HCT116 (cell line): ENCODE measurements around the gene PDE7B. TPM values are rescaled to one million over a fixed set of nuclear protein-coding genes. Genes with fewer than 3 reads are reported as not detected.

Experiments used
- ATAC-seq: fragments of 200-7000 bp; cut with Tn5 transposase; 2 replicates; pipeline ENCODE4 v1.9.1; 2020; ENCODE audit warnings: mild to moderate bottlenecking, moderate library complexity
- BruUV-seq: library from RNA; stranded (reverse); fragments of 400-500 nt; replicated peaks from 2 replicates; lab custom pipeline; 2021; lab: Mats Ljungman, UMichigan
- CTCF ChIA-PET: fragments of 300-600 bp; sonication (Branson Sonifier 250); formaldehyde crosslinking; loops from one replicate; lab custom pipeline; 2021; ENCODE audit warnings: antibody characterized with exemption; lab: Charles Lee
- POLR2A ChIA-PET: fragments of 300-600, 350-600 bp; sonication (Branson Sonifier 250); formaldehyde crosslinking; loops from one replicate; lab custom pipeline; 2021; ENCODE audit warnings: antibody characterized with exemption; lab: Charles Lee
- RAD21 ChIA-PET, 2 experiments: fragments of 300-600 bp; sonication (Branson Sonifier 250); formaldehyde crosslinking; loops; one replicate each; lab custom pipeline; 2023; ENCODE audit warnings: low total read pairs in 2 of 2; ENCODE audit not compliant: uncharacterized antibody in 2 of 2, unreplicated experiment in 2 of 2, low non-redundant PET in 1 of 2; lab: Charles Lee
- DNase-seq: peaks from one replicate; pipeline ENCODE4 v3.0.0-alpha.2; 2010; ENCODE audit warnings: low read depth, low spot score
- H2AFZ ChIP-seq: fragments of 200-600 bp; shearing (Covaris generic), sonication (generic); 2 replicates; pipeline ENCODE4 v1.6.1; 2017; ENCODE audit warnings: low read depth, mixed run types, mixed read lengths, antibody characterized with exemption, low read length; ENCODE audit not compliant: poor library complexity, severe bottlenecking
- H3K27ac ChIP-seq: 2 replicates; pipeline ENCODE4 v1.5.1; 2012; ENCODE audit warnings: low read depth, low read length
- H3K27me3 ChIP-seq: fragments of 200-600 bp; sonication (generic); 2 replicates; pipeline ENCODE4 v1.6.1; 2016; ENCODE audit warnings: mixed run types, low read length, mixed read lengths; ENCODE audit not compliant: insufficient read depth
- H3K36me3 ChIP-seq, 2 experiments: fragments of 200-500 bp in 1 of 2; fragments of 200-600 bp in 1 of 2; sonication (Bioruptor generic) in 1 of 2; sonication (generic) in 1 of 2; 2 replicates each; pipeline versions ENCODE4 v1.5.1 to v1.6.1; 2014 to 2016; ENCODE audit warnings: low read length in 2 of 2, inconsistent platforms in 1 of 2, mixed read lengths in 1 of 2, mixed run types in 1 of 2; ENCODE audit not compliant: insufficient read depth in 2 of 2, control insufficient read depth in 1 of 2
- H3K4me1 ChIP-seq, 2 experiments: fragments of 200-600 bp in 1 of 2; sonication (generic) in 1 of 2; 2 replicates each; pipeline versions ENCODE4 v1.5.1 to v1.6.1; 2012 to 2017; ENCODE audit warnings: low read length in 2 of 2, inconsistent platforms in 1 of 2, mild to moderate bottlenecking in 1 of 2, mixed read lengths in 1 of 2, mixed run types in 1 of 2, moderate library complexity in 1 of 2; ENCODE audit not compliant: insufficient read depth in 2 of 2, control insufficient read depth in 1 of 2
- H3K4me2 ChIP-seq: fragments of 200-600 bp; sonication (generic); 2 replicates; pipeline ENCODE4 v1.6.1; 2017; ENCODE audit warnings: mixed run types, low read length, mixed read lengths
- H3K4me3 ChIP-seq, 2 experiments: fragments of 200-600 bp in 1 of 2; sonication (generic) in 1 of 2; replicated peaks in 1 of 2; 2 replicates each; pipeline ENCODE4 v1.5.1; 2011 to 2016; ENCODE audit warnings: low read length in 2 of 2, control low read depth in 1 of 2, low read depth in 1 of 2, mild to moderate bottlenecking in 1 of 2, mixed read lengths in 1 of 2, mixed run types in 1 of 2
- H3K79me2 ChIP-seq: fragments of 200-600 bp; sonication (generic); 2 replicates; pipeline ENCODE4 v1.6.1; 2017; ENCODE audit warnings: mild to moderate bottlenecking, mixed run types, low read length, moderate library complexity, mixed read lengths; ENCODE audit not compliant: insufficient read depth
- H3K9ac ChIP-seq: fragments of 200-600 bp; sonication (generic); 2 replicates; pipeline ENCODE4 v1.6.1; 2016; ENCODE audit warnings: low read length, mixed read lengths
- H3K9me2 ChIP-seq: fragments of 200-600 bp; sonication (generic), shearing (Covaris generic); 2 replicates; pipeline ENCODE4 v1.6.1; 2017; ENCODE audit warnings: mixed run types, mild to moderate bottlenecking, moderate library complexity; ENCODE audit not compliant: insufficient read depth
- H3K9me3 ChIP-seq, 2 experiments: fragments of 200-500 bp in 1 of 2; fragments of 200-600 bp in 1 of 2; sonication (Bioruptor generic) in 1 of 2; sonication (generic) in 1 of 2; 2 replicates each; pipeline ENCODE4 v1.6.1; 2014 to 2017; ENCODE audit warnings: low read length in 2 of 2, mixed read lengths in 2 of 2, inconsistent platforms in 1 of 2, low read depth in 1 of 2, mild to moderate bottlenecking in 1 of 2, mixed run types in 1 of 2, moderate library complexity in 1 of 2; ENCODE audit not compliant: control insufficient read depth in 1 of 2, insufficient read depth in 1 of 2
- H4K20me1 ChIP-seq: fragments of 200-600 bp; sonication (generic), shearing (Covaris generic); 2 replicates; pipeline ENCODE4 v1.6.1; 2017; ENCODE audit warnings: mixed run types, mild to moderate bottlenecking, moderate library complexity; ENCODE audit not compliant: insufficient read depth
- CEBPB ChIP-seq: IDR thresholded peaks from 2 replicates; pipeline ENCODE4 v1.6.1; 2012; ENCODE audit warnings: low read depth
- EGR1 ChIP-seq: IDR thresholded peaks from 2 replicates; pipeline ENCODE4 v1.6.1; 2012; ENCODE audit warnings: low read depth
- ELF1 ChIP-seq: IDR thresholded peaks from 2 replicates; pipeline ENCODE4 v1.6.1; 2012; ENCODE audit warnings: low read depth, borderline replicate concordance
- FOSL1 ChIP-seq: IDR thresholded peaks from 2 replicates; pipeline ENCODE4 v1.6.1; 2012; ENCODE audit warnings: low read depth
- POLR2A ChIP-seq: IDR thresholded peaks from 2 replicates; pipeline ENCODE4 v1.7.0; 2011; ENCODE audit warnings: borderline replicate concordance; ENCODE audit not compliant: insufficient read depth, insufficient read length; ENCODE audit errors: extremely low read depth
- POLR2AphosphoS5 ChIP-seq: IDR thresholded peaks from 2 replicates; pipeline ENCODE4 v1.6.1; 2011; ENCODE audit warnings: mild to moderate bottlenecking, low read depth, low read length, moderate library complexity
- SP1 ChIP-seq: IDR thresholded peaks from 2 replicates; pipeline ENCODE4 v1.6.1; 2012; ENCODE audit warnings: low read depth
- SRF ChIP-seq: IDR thresholded peaks from 2 replicates; pipeline ENCODE4 v1.6.1; 2012; ENCODE audit warnings: low read depth
- TCF7L2 ChIP-seq: IDR thresholded peaks from 2 replicates; pipeline ENCODE4 v1.7.0; 2011; ENCODE audit warnings: borderline replicate concordance, inconsistent platforms; ENCODE audit not compliant: insufficient read depth, insufficient read length; ENCODE audit errors: extremely low read depth
- YY1 ChIP-seq: IDR thresholded peaks from 2 replicates; pipeline ENCODE4 v1.6.1; 2011; ENCODE audit warnings: low read length, low read depth, moderate library complexity, mild to moderate bottlenecking; ENCODE audit not compliant: insufficient replicate concordance; ENCODE audit errors: extremely low read depth
- intact Hi-C: fragments of 100-400 bp; cut with micrococcal nuclease; formaldehyde crosslinking; loops from 2 replicates; pipeline ENCODE4 v1.10.0; 2022
- total RNA-seq: library from RNA; stranded (reverse); gene quantifications from one replicate; pipeline ENCODE4 v1.2.1, GENCODE V29; 2021; ENCODE audit not compliant: unreplicated experiment
- TF ChIP-seq, protein P1 (sequence below): IDR thresholded peaks from 2 replicates; pipeline ENCODE4 v1.6.1; 2011; ENCODE audit warnings: mild to moderate bottlenecking, low read length, moderate library complexity; ENCODE audit not compliant: insufficient replicate concordance; ENCODE audit errors: extremely low read depth
- TF ChIP-seq, protein P2 (sequence below): IDR thresholded peaks from 2 replicates; pipeline ENCODE4 v1.6.1; 2012

PDE7B gene
- total RNA-seq, 1 experiment from 2014 or later, result 0.61 TPM

DNA sequence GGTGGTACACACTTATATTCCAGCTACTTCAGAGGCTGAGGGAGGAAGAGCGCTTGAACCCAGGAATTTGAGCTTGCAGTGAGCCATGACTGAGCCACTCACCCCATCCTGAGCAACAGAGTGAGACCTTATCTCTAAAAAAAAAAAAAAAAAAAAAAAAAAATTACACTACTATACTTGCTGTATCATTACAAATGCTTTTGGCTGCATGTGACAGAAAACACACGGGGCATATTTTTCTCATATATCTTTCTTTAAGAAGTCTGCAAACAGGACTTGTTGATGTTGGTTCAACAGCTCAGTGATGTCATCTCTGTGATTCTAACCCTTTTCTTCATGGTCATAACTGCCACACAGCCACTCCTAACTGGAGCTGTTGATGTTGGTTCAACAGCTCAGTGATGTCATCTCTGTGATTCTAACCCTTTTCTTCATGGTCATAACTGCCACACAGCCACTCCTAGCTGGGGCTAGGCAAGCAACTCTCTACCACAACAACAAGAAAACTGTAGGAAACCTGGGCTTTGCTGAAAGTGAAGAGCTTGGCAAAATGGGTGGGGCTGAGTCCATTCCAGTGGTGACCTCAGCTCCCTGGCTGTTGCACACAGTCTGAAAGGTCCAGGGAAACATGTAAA, 378.8 kb downstream of the PDE7B start (continued):
- TF ChIP-seq SP1 (no peak), FOSL1 (no peak), CEBPB (no peak), POLR2AphosphoS5 (no peak), EGR1 (no peak), POLR2A (no peak)

DNA sequence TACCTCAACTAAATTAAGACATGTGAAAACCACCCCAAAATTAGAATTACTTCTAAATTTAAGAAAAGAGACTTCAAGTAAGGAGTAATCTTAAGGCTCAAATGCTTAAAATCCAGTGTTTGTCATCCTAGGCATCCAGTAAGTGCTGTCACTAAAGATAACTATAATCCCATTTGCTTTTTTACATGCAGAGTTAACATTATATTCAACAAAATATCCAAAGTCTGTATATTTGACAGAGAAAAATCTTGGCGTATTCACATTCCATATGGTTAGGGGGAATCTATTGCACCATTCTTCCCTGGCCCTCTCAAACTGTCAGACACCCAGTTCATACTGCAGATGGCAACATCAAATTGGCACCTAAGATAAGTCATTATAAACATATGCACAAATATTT, 381.2 kb downstream of the PDE7B start:
- Histone ChIP-seq H3K9ac (no peak overlapping the region), H3K4me3 (no peak overlapping the region), H3K4me2 (no peak overlapping the region), H4K20me1 (no peaks in the 10 kb centered on the region), H3K36me3 (no peaks in the 10 kb centered on the region; a peak in 1 of 4 replicates), H3K9me2 (no peaks in the 10 kb centered on the region), H3K27me3 (no peaks in the 10 kb centered on the region), H3K9me3 (no peaks in the 10 kb centered on the region), H3K4me1 (no peaks in the 10 kb centered on the region), H2AFZ (no peak overlapping the region), H3K27ac (no peak overlapping the region), H3K79me2 (no peaks in the 10 kb centered on the region)
- DNase-seq, result no peak
- ATAC-seq, result no peak
- no TSS peak for BruUV-seq
- CTCF ChIA-PET, result no interaction called here
- TF ChIP-seq SP1, result no peak
- TF ChIP-seq, protein P1, sequence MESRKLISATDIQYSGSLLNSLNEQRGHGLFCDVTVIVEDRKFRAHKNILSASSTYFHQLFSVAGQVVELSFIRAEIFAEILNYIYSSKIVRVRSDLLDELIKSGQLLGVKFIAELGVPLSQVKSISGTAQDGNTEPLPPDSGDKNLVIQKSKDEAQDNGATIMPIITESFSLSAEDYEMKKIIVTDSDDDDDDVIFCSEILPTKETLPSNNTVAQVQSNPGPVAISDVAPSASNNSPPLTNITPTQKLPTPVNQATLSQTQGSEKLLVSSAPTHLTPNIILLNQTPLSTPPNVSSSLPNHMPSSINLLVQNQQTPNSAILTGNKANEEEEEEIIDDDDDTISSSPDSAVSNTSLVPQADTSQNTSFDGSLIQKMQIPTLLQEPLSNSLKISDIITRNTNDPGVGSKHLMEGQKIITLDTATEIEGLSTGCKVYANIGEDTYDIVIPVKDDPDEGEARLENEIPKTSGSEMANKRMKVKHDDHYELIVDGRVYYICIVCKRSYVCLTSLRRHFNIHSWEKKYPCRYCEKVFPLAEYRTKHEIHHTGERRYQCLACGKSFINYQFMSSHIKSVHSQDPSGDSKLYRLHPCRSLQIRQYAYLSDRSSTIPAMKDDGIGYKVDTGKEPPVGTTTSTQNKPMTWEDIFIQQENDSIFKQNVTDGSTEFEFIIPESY, result no peak
- no peak for TF ChIP-seq YY1
- no peak for TF ChIP-seq ELF1
- TF ChIP-seq, protein P2, sequence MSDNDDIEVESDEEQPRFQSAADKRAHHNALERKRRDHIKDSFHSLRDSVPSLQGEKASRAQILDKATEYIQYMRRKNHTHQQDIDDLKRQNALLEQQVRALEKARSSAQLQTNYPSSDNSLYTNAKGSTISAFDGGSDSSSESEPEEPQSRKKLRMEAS, result no peak
- no peak for TF ChIP-seq SRF
- TF ChIP-seq TCF7L2, result no peak
- intact Hi-C loops, result no loop called here
- POLR2A ChIA-PET, result no interaction called here
- RAD21 ChIA-PET, result no interaction called here
